Testis (tissue), 2 donors: Measurements from ENCODE around the gene PLEKHM2.

Experiments
- CTCF ChIP-seq, 3 experiments: fragments of 450-650 bp in 2 of 3; fragments of 200-600 bp in 1 of 3; sonication (generic) in 1 of 3; IDR thresholded peaks; one replicate each; pipeline ENCODE4 v1.5.1; 2016 to 2019; ENCODE audit warnings: antibody characterized with exemption in 3 of 3, mild to moderate bottlenecking in 2 of 3, moderate library complexity in 1 of 3
- POLR2A ChIP-seq: fragments of 450-650 bp; IDR thresholded peaks from one replicate; pipeline ENCODE4 v1.6.1; 2017; ENCODE audit warnings: antibody characterized with exemption, mild to moderate bottlenecking, moderate library complexity

GRCh38 chr1:15747378-15747777 is 63.3 kb downstream of the PLEKHM2 start:
- TF ChIP-seq CTCF (IDR thresholded peaks at IDR 0.05) (no peak), POLR2A (no peak)
